Hepatocyte (in vitro differentiated cells): ENCODE data around the gene MTMR3.

Source experiments
- CTCF ChIP-seq: fragments of 200-600 bp; sonication (generic); IDR thresholded peaks from 2 replicates; pipeline ENCODE4 v1.5.1; 2016; ENCODE audit warnings: antibody characterized with exemption, mild to moderate bottlenecking; ENCODE audit not compliant: poor library complexity
- EZH2phosphoT487 ChIP-seq: fragments of 200-600 bp; sonication (generic); IDR thresholded peaks from one replicate; pipeline ENCODE4 v1.6.1; 2018; ENCODE audit warnings: antibody characterized with exemption, mild to moderate bottlenecking, low read depth, moderate library complexity; ENCODE audit not compliant: unreplicated experiment, severe bottlenecking

GRCh38 chr22:30025221-30025620, 142.2 kb downstream of the MTMR3 start:
- TF ChIP-seq CTCF, result no peak
- no peak for TF ChIP-seq EZH2phosphoT487
